Measurements from ENCODE around the gene GCNA. TPM values are rescaled to one million over a fixed set of nuclear protein-coding genes. Genes with fewer than 3 reads are reported as not detected.

GCNA gene
- total and polyA plus RNA-seq, 2 of the 13 experiments (the other 11 are each of a cell fraction or from before 2014, with no cell fraction given), result 0.38 to 0.66 TPM

DNA sequence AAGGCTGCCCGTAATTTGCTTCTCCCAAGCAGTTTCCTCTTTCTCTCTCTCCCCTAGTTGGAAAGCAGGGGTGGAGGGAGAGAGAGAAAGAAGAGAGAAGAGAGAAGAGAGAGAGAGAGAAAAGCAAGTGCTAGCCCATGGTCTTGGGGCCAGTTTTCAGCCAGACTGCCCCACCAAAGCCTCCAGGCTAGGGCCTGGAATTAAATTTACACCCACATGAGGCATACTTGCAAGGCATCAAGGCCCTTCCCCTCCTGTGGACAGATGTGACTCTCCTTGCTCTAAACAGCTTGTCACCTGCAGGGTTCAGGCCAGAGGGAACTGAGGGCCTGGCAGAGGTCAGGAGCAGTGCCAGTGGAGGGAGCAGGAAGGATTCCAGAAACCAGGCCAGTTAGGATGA is 41.7 kb downstream of the GCNA start:
- 27% methylated on average over 1 of the region's 1 CpG for WGBS (ENCODE audit: low lambda C conversion rate)
- intact Hi-C loops (cut with micrococcal nuclease; ENCODE audit: unreplicated experiment), result no loop called here
- Histone ChIP-seq H3K4me1 (ENCODE audit: insufficient read depth, low read length) (peaks cover 34% of the 10 kb centered on the region), H3K36me3 (replicated peaks in 1 of 2; ENCODE audit: control insufficient read depth in 1 of 2, insufficient read depth in 2 of 2, low read length in 2 of 2) (no peaks in the 10 kb centered on the region), H3K9me3 (ENCODE audit: low read length) (no peaks in the 10 kb centered on the region), H3K79me2 (ENCODE audit: insufficient read depth, low read length) (no peaks in the 10 kb centered on the region), H3K27me3 (ENCODE audit: control insufficient read depth in 1 of 2, insufficient read depth in 2 of 2, low read length in 2 of 2) (no peaks in the 10 kb centered on the region), H3K4me2 (ENCODE audit: low read depth, low read length) (no peak overlapping the region), H3K9ac (ENCODE audit: insufficient read depth, low read depth, low read length) (no peak overlapping the region), H2AFZ (ENCODE audit: low read length) (no peak overlapping the region), H4K20me1 (ENCODE audit: insufficient read depth, low read length) (no peaks in the 10 kb centered on the region), H3K27ac (ENCODE audit: extremely low read length, insufficient read depth, low read length) (no peak overlapping the region), H3K4me3 (replicated peaks in 1 of 3; ENCODE audit: insufficient read depth in 1 of 3, low read depth in 2 of 3, low read length in 3 of 3) (no peak overlapping the region)
- ChIA-PET CTCF (ENCODE audit: low intra/inter-chr PET ratio, low total read pairs) (no interaction called here), POLR2A (no interaction called here)
- FAIRE-seq, result no peak
- no peak for ATAC-seq
- in situ Hi-C loops (cut with HindIII; ENCODE audit: extremely low pct_ligation_motif_present, low pct_unique_long_range_greater_than_20kb), result no loop called here
- no TSS peak for BruUV-seq (replicated peaks)
- TF ChIP-seq, protein P1, sequence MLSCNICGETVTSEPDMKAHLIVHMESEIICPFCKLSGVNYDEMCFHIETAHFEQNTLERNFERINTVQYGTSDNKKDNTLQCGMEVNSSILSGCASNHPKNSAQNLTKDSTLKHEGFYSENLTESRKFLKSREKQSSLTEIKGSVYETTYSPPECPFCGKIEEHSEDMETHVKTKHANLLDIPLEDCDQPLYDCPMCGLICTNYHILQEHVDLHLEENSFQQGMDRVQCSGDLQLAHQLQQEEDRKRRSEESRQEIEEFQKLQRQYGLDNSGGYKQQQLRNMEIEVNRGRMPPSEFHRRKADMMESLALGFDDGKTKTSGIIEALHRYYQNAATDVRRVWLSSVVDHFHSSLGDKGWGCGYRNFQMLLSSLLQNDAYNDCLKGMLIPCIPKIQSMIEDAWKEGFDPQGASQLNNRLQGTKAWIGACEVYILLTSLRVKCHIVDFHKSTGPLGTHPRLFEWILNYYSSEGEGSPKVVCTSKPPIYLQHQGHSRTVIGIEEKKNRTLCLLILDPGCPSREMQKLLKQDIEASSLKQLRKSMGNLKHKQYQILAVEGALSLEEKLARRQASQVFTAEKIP (CRISPR knock-in tag; IDR thresholded peaks at IDR 0.05; ENCODE audit: borderline replicate concordance), result no peak
- no peak for TF ChIP-seq IRX3 (CRISPR knock-in tag; IDR thresholded peaks at IDR 0.05; ENCODE audit: borderline replicate concordance, low read depth)
- TF ChIP-seq PHB2 (IDR thresholded peaks at IDR 0.05; ENCODE audit: partially characterized antibody), result no peak
- TF ChIP-seq RXRA (CRISPR knock-in tag; IDR thresholded peaks at IDR 0.05), result no peak
- TF ChIP-seq, protein P2, sequence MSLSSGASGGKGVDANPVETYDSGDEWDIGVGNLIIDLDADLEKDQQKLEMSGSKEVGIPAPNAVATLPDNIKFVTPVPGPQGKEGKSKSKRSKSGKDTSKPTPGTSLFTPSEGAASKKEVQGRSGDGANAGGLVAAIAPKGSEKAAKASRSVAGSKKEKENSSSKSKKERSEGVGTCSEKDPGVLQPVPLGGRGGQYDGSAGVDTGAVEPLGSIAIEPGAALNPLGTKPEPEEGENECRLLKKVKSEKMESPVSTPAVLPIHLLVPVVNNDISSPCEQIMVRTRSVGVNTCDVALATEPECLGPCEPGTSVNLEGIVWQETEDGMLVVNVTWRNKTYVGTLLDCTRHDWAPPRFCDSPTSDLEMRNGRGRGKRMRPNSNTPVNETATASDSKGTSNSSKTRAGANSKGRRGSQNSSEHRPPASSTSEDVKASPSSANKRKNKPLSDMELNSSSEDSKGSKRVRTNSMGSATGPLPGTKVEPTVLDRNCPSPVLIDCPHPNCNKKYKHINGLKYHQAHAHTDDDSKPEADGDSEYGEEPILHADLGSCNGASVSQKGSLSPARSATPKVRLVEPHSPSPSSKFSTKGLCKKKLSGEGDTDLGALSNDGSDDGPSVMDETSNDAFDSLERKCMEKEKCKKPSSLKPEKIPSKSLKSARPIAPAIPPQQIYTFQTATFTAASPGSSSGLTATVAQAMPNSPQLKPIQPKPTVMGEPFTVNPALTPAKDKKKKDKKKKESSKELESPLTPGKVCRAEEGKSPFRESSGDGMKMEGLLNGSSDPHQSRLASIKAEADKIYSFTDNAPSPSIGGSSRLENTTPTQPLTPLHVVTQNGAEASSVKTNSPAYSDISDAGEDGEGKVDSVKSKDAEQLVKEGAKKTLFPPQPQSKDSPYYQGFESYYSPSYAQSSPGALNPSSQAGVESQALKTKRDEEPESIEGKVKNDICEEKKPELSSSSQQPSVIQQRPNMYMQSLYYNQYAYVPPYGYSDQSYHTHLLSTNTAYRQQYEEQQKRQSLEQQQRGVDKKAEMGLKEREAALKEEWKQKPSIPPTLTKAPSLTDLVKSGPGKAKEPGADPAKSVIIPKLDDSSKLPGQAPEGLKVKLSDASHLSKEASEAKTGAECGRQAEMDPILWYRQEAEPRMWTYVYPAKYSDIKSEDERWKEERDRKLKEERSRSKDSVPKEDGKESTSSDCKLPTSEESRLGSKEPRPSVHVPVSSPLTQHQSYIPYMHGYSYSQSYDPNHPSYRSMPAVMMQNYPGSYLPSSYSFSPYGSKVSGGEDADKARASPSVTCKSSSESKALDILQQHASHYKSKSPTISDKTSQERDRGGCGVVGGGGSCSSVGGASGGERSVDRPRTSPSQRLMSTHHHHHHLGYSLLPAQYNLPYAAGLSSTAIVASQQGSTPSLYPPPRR (CRISPR knock-in tag; IDR thresholded peaks at IDR 0.05; ENCODE audit: borderline replicate concordance), result no peak
- no peak for TF ChIP-seq NCOA5 (CRISPR knock-in tag; IDR thresholded peaks at IDR 0.05)
- TF ChIP-seq ZNF589 (CRISPR knock-in tag; conservative IDR thresholded peaks at IDR 0.05), result no peak
- TF ChIP-seq KDM2A (CRISPR knock-in tag; IDR thresholded peaks at IDR 0.05; ENCODE audit: borderline replicate concordance, low read depth), result no peak
- TF ChIP-seq SATB2 (CRISPR knock-in tag; IDR thresholded peaks at IDR 0.05), result no peak
- TF ChIP-seq NFRKB (IDR thresholded peaks at IDR 0.05), result no peak
- no peak for TF ChIP-seq ELF3 (CRISPR knock-in tag; IDR thresholded peaks at IDR 0.05)
- no peak for TF ChIP-seq ZMYM3 (CRISPR knock-in tag; IDR thresholded peaks at IDR 0.05)
- no peak for TF ChIP-seq SP140L (CRISPR knock-in tag; IDR thresholded peaks at IDR 0.05; ENCODE audit: borderline replicate concordance)
- TF ChIP-seq ZNF496 (CRISPR knock-in tag; IDR thresholded peaks at IDR 0.05; ENCODE audit: insufficient replicate concordance), result no peak
- no peak for DNase-seq (ENCODE audit: low spot score)
